ENCODE data around the gene PSMC5. TPM values are rescaled to one million over a fixed set of nuclear protein-coding genes. Genes with fewer than 3 reads are reported as not detected.

Gene PSMC5
- total RNA-seq, 1 donor from 2014 or later: 47.2 TPM

- no peak for DNase-seq
These were observed 5.4 kb upstream of the PSMC5 start for GRCh38 chr17:63821804-63822203.

GRCh38 chr17:63822537-63822936, 4.7 kb upstream of the PSMC5 start:
- no peak for DNase-seq

GRCh38 chr17:63823659-63824331, 3.4 kb upstream of the PSMC5 start:
- DNase-seq: no peak

- no peak for DNase-seq
These were observed 2.9 kb upstream of the PSMC5 start for GRCh38 chr17:63824362-63824761.

- no peak for DNase-seq
These were observed 696 bp upstream of the PSMC5 start for GRCh38 chr17:63826468-63827001.

GRCh38 chr17:63827801-63828221, 580 bp downstream of the PSMC5 start:
- no peak for DNase-seq

GRCh38 chr17:63828936-63829335, 1.7 kb downstream of the PSMC5 start:
- no peak for DNase-seq

GRCh38 chr17:63830278-63830677, 3.0 kb downstream of the PSMC5 start:
- no peak for DNase-seq

- no peak for DNase-seq
These were observed 3.8 kb downstream of the PSMC5 start for GRCh38 chr17:63830904-63831491.

- no peak for DNase-seq
These were observed 4.3 kb downstream of the PSMC5 start for GRCh38 chr17:63831505-63831904.

- DNase-seq: no peak
These were observed 4.8 kb downstream of the PSMC5 start for GRCh38 chr17:63832014-63832413.

GRCh38 chr17:63832455-63832854, 5.2 kb downstream of the PSMC5 start:
- no peak for DNase-seq

GRCh38 chr17:63833026-63833740, 6.0 kb downstream of the PSMC5 start:
- DNase-seq: no peak

- DNase-seq: no peak
These were observed 6.6 kb downstream of the PSMC5 start for GRCh38 chr17:63833741-63834373.

GRCh38 chr17:63834431-63835166, 7.4 kb downstream of the PSMC5 start:
- DNase-seq: peak; percentile 46

GRCh38 chr17:63835167-63835720, 8.0 kb downstream of the PSMC5 start:
- DNase-seq: no peak

GRCh38 chr17:63836811-63837210, 9.6 kb downstream of the PSMC5 start:
- DNase-seq: no peak

- no peak for DNase-seq
These were observed 10.2 kb downstream of the PSMC5 start for GRCh38 chr17:63837480-63837879.

GRCh38 chr17:63837962-63838600, 10.8 kb downstream of the PSMC5 start:
- DNase-seq: no peak

GRCh38 chr17:63838631-63839171, 11.5 kb downstream of the PSMC5 start:
- peak; percentile 90 for DNase-seq
